ENCODE results near the gene NTRK1.

Gene NTRK1

GRCh38 chr1:156815307-156815826 is 45.3 kb upstream of the NTRK1 start:
- no peak for TF ChIP-seq CTCF (IDR thresholded peaks at IDR 0.05; ENCODE audit: extremely low read depth, missing control alignments)
- no peak for DNase-seq (ENCODE audit: low spot score)

- DNase-seq (ENCODE audit: low spot score), result no peak
- TF ChIP-seq CTCF (IDR thresholded peaks at IDR 0.05; ENCODE audit: extremely low read depth, missing control alignments), result no peak
Observed at GRCh38 chr1:156815961-156816422, 44.7 kb upstream of the NTRK1 start.

- no peak for TF ChIP-seq CTCF (IDR thresholded peaks at IDR 0.05; ENCODE audit: extremely low read depth, missing control alignments)
- peak; percentile 89 for DNase-seq (ENCODE audit: low spot score)
Observed at GRCh38 chr1:156816561-156817328, 43.9 kb upstream of the NTRK1 start, which contains the start of gene SH2D2A. SH2D2A (minus strand) TSS chr1:156816848; CDS start chr1:156816708, 140 bp downstream.

GRCh38 chr1:156821801-156822200 is 38.9 kb upstream of the NTRK1 start:
- no peak for DNase-seq (ENCODE audit: low spot score)
- TF ChIP-seq CTCF (IDR thresholded peaks at IDR 0.05; ENCODE audit: extremely low read depth, missing control alignments), result no peak

- no peak for DNase-seq (ENCODE audit: low spot score)
- TF ChIP-seq CTCF (IDR thresholded peaks at IDR 0.05; ENCODE audit: extremely low read depth, missing control alignments), result no peak
Observed at GRCh38 chr1:156822680-156823079, 38.0 kb upstream of the NTRK1 start.

GRCh38 chr1:156823210-156823790 is 37.4 kb upstream of the NTRK1 start:
- TF ChIP-seq CTCF (IDR thresholded peaks at IDR 0.05; ENCODE audit: extremely low read depth, missing control alignments), result no peak
- no peak for DNase-seq (ENCODE audit: low spot score)

- no peak for DNase-seq (ENCODE audit: low spot score)
- TF ChIP-seq CTCF (IDR thresholded peaks at IDR 0.05; ENCODE audit: extremely low read depth, missing control alignments), result no peak
Observed at GRCh38 chr1:156826630-156827029, 34.0 kb upstream of the NTRK1 start.

Data from GM20000 (cell line).